Left ventricle myocardium inferior (tissue), 1 donor: ENCODE data around the gene CFAP157. TPM values are rescaled to one million over a fixed set of nuclear protein-coding genes. Genes with fewer than 3 reads are reported as not detected.
"Not testable (repeated sequence)": the region's sequence is repeated elsewhere in the genome, so short reads cannot be mapped to it uniquely, and the experiment has no call there.

Experiments used
- DNase-seq: peaks from one replicate; pipeline ENCODE4 v3.0.0-alpha.2; 2020
- H3K27ac ChIP-seq: fragments of 200-600 bp; replicated peaks from 2 replicates; pipeline ENCODE4 v1.8.0; 2021
- H3K27me3 ChIP-seq: fragments of 200-600 bp; 2 replicates; pipeline ENCODE4 v1.8.0; 2021; ENCODE audit warnings: low read depth
- H3K36me3 ChIP-seq: fragments of 200-600 bp; 2 replicates; pipeline ENCODE4 v1.8.0; 2021
- H3K4me1 ChIP-seq: fragments of 200-600 bp; 2 replicates; pipeline ENCODE4 v1.8.0; 2021
- H3K4me3 ChIP-seq: fragments of 200-600 bp; 2 replicates; pipeline ENCODE4 v1.8.0; 2021; ENCODE audit warnings: mild to moderate bottlenecking, moderate library complexity
- H3K9me3 ChIP-seq: fragments of 200-600 bp; replicated peaks from 2 replicates; pipeline ENCODE4 v1.8.0; 2021
- intact Hi-C: fragments of 100-400 bp; cut with micrococcal nuclease; formaldehyde crosslinking; loops from one replicate; pipeline ENCODE4 v1.11.0; 2022
- total RNA-seq: library from RNA; stranded (reverse); fragmentation: NEBNext Ultra II Directional; extraction: Animal tissue kit (Norgen Biotek cat#: 25700); gene quantifications from one replicate; pipeline ENCODE4 v1.2.1, GENCODE V29; 2021
- TF ChIP-seq, protein P1 (sequence below): fragments of 200-600 bp; IDR thresholded peaks from 2 replicates; pipeline ENCODE4 v1.8.0; 2021; ENCODE audit warnings: antibody characterized with exemption, mild to moderate bottlenecking, borderline replicate concordance
- donor health status: DM: no; HTN: yes; CAD: no; lungs with severe emphysema.

Gene CFAP157
- total RNA-seq, 1 donor from 2014 or later = not detected

DNA sequence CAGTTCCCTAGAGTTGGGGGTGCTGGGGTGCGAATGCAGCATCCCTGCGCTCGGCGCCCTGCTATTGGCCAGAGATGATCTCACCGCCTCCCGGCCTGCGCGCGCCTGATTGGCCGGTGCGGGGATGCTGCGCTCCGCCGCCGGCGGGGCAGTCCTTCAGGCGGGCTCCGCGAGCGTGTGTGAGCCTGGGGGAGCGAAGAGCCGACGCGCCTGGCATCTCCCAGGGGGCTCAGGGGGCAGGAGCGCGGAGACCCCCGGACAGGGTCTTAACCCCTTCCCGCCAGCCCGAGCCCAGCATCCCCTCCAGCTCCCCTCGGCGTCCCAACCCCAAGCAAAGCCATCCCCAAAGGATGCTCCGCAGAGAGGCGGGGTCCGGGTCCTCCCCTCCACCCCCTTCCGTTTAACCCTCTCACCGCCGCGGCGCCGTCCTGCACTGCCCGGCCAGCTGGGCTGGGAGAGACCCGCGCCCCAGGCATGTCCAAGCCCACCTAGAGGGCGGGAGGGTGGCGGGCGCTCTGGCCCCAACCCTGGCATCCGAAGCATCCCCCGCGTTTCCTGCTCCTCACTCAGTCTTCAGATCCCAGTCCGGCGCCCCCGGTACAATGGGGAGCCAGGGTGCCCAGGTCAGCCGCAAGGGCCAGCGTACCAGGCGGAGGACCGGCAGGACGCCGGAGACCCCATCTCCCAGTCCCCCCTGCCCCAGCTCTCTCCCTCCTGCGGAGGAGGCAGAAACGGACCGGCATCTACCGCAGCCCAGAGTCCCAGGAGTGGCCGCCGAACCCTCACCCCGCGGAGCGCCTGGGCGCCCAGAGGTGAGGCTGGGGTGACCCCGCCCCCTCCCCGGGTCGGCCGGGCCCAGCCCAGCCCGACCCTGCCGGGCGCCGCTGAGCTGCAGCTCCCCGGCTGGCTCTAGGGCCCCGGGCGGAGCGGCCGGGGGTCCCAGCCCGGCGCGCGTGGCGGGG is 47.6 kb downstream of the CFAP157 start:
- TF ChIP-seq, protein P1, sequence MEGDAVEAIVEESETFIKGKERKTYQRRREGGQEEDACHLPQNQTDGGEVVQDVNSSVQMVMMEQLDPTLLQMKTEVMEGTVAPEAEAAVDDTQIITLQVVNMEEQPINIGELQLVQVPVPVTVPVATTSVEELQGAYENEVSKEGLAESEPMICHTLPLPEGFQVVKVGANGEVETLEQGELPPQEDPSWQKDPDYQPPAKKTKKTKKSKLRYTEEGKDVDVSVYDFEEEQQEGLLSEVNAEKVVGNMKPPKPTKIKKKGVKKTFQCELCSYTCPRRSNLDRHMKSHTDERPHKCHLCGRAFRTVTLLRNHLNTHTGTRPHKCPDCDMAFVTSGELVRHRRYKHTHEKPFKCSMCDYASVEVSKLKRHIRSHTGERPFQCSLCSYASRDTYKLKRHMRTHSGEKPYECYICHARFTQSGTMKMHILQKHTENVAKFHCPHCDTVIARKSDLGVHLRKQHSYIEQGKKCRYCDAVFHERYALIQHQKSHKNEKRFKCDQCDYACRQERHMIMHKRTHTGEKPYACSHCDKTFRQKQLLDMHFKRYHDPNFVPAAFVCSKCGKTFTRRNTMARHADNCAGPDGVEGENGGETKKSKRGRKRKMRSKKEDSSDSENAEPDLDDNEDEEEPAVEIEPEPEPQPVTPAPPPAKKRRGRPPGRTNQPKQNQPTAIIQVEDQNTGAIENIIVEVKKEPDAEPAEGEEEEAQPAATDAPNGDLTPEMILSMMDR = no peak
- Histone ChIP-seq H3K9me3 (no peaks in the 10 kb centered on the region), H3K27ac (peak overlapping the region; percentile 93), H3K4me1 (peaks cover 77% of the 10 kb centered on the region), H3K4me3 (peak overlapping the region; percentile 59), H3K36me3 (peaks cover 18% of the 10 kb centered on the region), H3K27me3 (peaks cover 60% of the 10 kb centered on the region)
- no peak for DNase-seq
- intact Hi-C loops = no loop called here

DNA sequence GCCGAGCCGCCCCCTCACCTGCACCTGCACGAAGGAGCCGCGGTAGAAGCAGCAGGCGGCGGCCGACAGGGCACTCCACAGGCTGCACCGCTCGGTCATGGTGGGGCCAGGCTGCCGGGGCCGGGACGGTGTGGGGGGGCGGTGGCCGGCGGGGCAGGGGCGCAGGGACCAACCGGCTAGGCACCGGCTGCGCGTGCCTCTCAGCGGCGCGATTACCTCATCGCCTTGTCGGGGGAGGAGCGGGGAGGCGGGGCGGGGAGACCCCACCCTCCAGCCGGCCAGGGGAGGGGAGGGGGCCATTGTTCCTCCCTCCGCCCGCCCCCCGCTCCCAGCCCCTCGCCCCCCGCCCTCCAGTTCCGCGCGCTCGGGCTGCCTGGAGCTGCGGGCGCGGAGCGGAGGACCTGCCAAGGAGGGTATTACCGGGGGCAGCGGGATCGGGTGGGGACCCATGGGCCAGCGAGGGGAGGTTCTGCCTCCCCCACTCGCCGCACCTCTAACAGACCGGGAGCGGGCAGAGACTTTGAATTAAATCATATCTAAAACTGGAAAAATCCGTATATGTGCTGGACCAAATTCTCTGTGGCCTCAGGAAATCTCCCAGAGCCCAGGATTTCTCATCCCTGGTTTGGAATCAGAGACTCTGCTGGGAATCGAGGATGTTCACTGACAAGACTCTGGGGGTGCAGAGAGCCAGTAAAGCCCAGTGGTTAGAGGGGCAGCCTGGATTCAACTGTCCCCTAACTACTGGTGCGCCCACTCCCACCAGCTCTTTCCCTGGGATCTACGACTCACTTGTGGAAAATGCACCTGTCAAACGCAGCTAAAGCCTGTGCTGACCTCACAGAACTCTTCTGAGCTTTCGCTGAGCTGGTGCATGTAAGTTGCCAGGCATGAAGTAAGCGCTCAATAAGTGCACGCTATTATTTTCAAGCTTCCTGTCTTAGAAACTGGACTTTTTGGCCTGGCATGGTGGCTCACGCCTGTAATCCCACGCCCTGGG is 48.6 kb downstream of the CFAP157 start:
- intact Hi-C loops = no loop called here
- TF ChIP-seq, protein P1 = no peak
- no peak for DNase-seq
- Histone ChIP-seq H3K27ac (peak overlapping the region; percentile 93), H3K36me3 (peaks cover 8% of the 10 kb centered on the region), H3K4me1 (peaks cover 86% of the 10 kb centered on the region), H3K4me3 (peak overlapping the region; percentile 59), H3K9me3 (no peaks in the 10 kb centered on the region), H3K27me3 (peaks cover 60% of the 10 kb centered on the region)

DNA sequence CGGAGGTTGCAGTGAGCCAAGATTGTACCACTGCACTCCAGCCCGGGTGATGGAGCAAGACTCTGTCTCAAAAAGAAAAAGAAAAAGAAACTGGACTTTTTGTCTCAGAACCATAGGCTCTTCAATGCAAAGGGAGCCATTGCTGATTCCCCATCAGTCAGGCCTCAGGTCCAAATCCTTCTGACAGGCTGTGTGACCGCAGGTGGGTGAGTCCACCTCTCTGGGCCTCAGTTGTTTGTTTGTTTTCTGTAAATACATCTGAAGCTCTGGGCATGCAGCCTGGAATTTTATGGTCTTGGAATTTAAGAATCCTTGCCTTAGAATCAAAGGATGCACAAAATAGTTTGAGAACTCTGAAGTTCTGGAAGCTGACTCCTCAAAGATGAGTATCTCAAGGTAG is 49.4 kb downstream of the CFAP157 start:
- TF ChIP-seq, protein P1 = no peak
- H3K36me3 ChIP-seq = no peaks in the 10 kb centered on the region
- intact Hi-C loops = no loop called here
- DNase-seq = no peak
- peaks cover 93% of the 10 kb centered on the region for H3K4me1 ChIP-seq
- peaks cover 60% of the 10 kb centered on the region for H3K27me3 ChIP-seq
- H3K4me3 ChIP-seq = peak overlapping the region; percentile 59
- H3K27ac ChIP-seq = peak overlapping the region; percentile 93
- H3K9me3 ChIP-seq = no peaks in the 10 kb centered on the region

DNA sequence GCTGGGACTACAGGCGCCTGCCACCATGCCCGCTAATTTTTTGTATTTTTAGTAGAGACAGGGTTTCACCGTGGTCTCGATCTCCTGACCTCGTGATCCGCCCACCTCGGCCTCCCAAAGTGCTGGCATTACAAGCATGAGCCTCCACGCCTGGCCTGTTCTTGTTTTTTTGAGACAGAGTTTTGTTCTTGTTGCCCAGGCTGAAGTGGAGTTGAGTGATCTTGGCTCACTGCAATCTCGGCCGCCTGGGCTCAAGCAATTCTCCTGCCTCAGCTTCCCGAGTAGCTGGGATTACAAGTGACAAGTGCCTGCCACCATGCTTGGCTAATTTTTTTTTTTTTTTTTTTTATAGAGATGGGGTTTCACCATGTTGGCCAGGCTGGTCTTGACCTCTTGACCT is 50.0 kb downstream of the CFAP157 start:
- Histone ChIP-seq H3K27ac (peak overlapping the region; percentile 93), H3K4me1 (peaks cover 93% of the 10 kb centered on the region), H3K4me3 (peak overlapping the region; percentile 59), H3K27me3 (peaks cover 66% of the 10 kb centered on the region)
- DNase-seq, H3K9me3 ChIP-seq, intact Hi-C loops, H3K36me3 ChIP-seq: not testable (repeated sequence)

DNA sequence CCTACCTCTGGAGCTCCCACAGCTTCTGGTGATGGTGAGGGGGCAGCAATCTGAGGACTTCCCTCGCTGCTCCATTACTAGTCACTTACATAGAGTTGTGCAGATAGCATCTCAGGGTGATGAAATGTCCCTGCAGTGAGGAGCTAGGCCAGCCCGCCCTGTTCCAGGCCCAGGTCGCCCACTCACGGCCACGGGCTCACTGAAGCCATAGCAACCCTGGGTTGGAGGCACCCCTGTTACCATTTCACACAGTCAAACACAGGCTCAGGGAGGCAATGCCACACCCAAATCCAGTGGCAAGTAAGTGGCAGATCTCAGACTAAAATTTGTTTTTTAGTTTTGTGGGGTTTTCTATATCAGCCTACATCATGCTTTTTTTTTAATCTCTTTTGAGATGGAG is 52.1 kb downstream of the CFAP157 start:
- DNase-seq = no peak
- peaks cover 63% of the 10 kb centered on the region for H3K27me3 ChIP-seq
- peak overlapping the region; percentile 93 for H3K27ac ChIP-seq
- TF ChIP-seq, protein P1 = no peak
- H3K9me3 ChIP-seq = no peaks in the 10 kb centered on the region
- peak overlapping the region; percentile 65 for H3K4me3 ChIP-seq
- peaks cover 91% of the 10 kb centered on the region for H3K4me1 ChIP-seq
- intact Hi-C loops = no loop called here
- no peaks in the 10 kb centered on the region for H3K36me3 ChIP-seq
